GM12878 (cell line): ENCODE data around the gene PIPOX.

ENCODE experiments used
- CBFB ChIP-seq: IDR thresholded peaks from 2 replicates; pipeline ENCODE4 v1.6.1; 2016; ENCODE audit warnings: antibody characterized with exemption, low read depth
- CTCF ChIP-seq, 3 experiments: IDR thresholded peaks in 2 of 3; conservative IDR thresholded peaks in 1 of 3; 2 replicates each; pipeline ENCODE4 v1.5.1; 2011; ENCODE audit warnings: low read depth in 3 of 3, low read length in 3 of 3, mild to moderate bottlenecking in 3 of 3, control low read depth in 2 of 3, moderate library complexity in 2 of 3, inconsistent platforms in 1 of 3, mixed read lengths in 1 of 3; ENCODE audit not compliant: control insufficient read depth in 2 of 3, insufficient read depth in 1 of 3; ENCODE audit errors: extremely low read depth in 1 of 3
- NFYA ChIP-seq: IDR thresholded peaks from 2 replicates; pipeline ENCODE4 v1.6.1; 2011; ENCODE audit warnings: low read depth, mild to moderate bottlenecking, low read length, improper control_type of control experiment, borderline replicate concordance
- NFYB ChIP-seq: IDR thresholded peaks from 2 replicates; pipeline ENCODE4 v1.6.1; 2011; ENCODE audit warnings: low read depth, mild to moderate bottlenecking, low read length, improper control_type of control experiment, moderate library complexity; ENCODE audit not compliant: insufficient read depth
- NRF1 ChIP-seq: conservative IDR thresholded peaks from 2 replicates; pipeline ENCODE4 v1.6.1; 2011; ENCODE audit warnings: mild to moderate bottlenecking, low read depth, low read length, improper control_type of control experiment
- RAD21 ChIP-seq: IDR thresholded peaks from 2 replicates; pipeline ENCODE4 v1.6.1; 2011; ENCODE audit warnings: mild to moderate bottlenecking, low read depth, low read length, moderate library complexity; ENCODE audit not compliant: insufficient read depth
- ZSCAN29 ChIP-seq: fragments of 450-650 bp; IDR thresholded peaks from 2 replicates; pipeline ENCODE4 v1.6.1; 2017; ENCODE audit warnings: mild to moderate bottlenecking, moderate library complexity

- TF ChIP-seq CTCF (IDR thresholded peaks at IDR 0.05 in 2 of 3, conservative IDR thresholded peaks at IDR 0.05 in 1 of 3; ENCODE audit: control insufficient read depth in 2 of 3, extremely low read depth in 1 of 3, insufficient read depth in 1 of 3, low read depth in 3 of 3, low read length in 3 of 3) (no peak), NFYB (no peak), CBFB (no peak), ZSCAN29 (no peak), NRF1 (no peak), NFYA (no peak), RAD21 (no peak)
These were observed 56.6 kb downstream of the PIPOX start for GRCh38 chr17:29099527-29099926.
